PC-9 (cell line): ENCODE measurements around the gene UST.

Experiments
- CTCF ChIP-seq: fragments of 200-600 bp; sonication (generic); conservative IDR thresholded peaks from 2 replicates; pipeline ENCODE4 v1.6.1; 2017; ENCODE audit warnings: mixed run types, antibody characterized with exemption, mild to moderate bottlenecking, moderate library complexity
- EZH2 ChIP-seq: fragments of 200-600 bp; sonication (generic); IDR thresholded peaks from 2 replicates; pipeline ENCODE4 v1.8.0; 2017; ENCODE audit warnings: antibody characterized with exemption, low read depth

- TF ChIP-seq CTCF (no peak), EZH2 (no peak)
Observed at GRCh38 chr6:149122850-149123821, 376.3 kb downstream of the UST start.
